ENCODE results near the gene ANKRD9.

DNA sequence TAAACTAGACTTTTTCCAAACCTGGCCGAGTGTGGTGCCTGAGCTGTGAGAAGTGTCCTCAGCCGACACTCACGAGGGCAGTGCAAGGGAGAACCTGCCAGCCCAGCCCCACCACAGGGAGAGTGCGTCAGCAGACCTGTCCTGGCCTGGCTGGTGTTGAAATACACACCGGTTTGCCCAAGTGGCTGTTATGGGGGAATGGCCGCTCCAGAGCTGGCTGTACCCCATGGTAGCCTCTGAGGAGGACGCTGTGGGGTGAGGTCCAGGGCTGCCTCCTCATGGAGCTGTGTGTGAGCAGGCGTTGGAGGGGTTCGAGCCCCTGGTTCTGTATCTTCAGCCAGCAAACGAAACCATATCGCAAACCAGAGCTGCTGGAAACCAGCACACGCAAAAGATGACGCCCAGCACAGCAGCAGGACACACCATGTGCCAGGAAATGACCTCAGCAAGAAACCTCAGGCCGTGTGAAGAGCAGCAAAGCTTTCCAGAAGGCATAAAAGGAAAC lies 9.4 kb downstream of the ANKRD9 start:
- no peak for TF ChIP-seq CTCF (IDR thresholded peaks at IDR 0.05)
- no peak for TF ChIP-seq POLR2AphosphoS5 (IDR thresholded peaks at IDR 0.05; ENCODE audit: low read depth, low read length)
